GM19395 (cell line): ENCODE measurements around the gene PLEKHG2.

Source experiments
- ATAC-seq: cut with Tn5 transposase; IDR thresholded peaks from one replicate; pipeline ENCODE4 v1.9.1; 2021; ENCODE audit warnings: mild to moderate bottlenecking, moderate library complexity; ENCODE audit not compliant: unreplicated experiment

Gene PLEKHG2

GRCh38 chr19:39415111-39416046, 2.9 kb downstream of the PLEKHG2 start:
- ATAC-seq: no peak

- ATAC-seq: no peak
Observed at GRCh38 chr19:39416152-39417120, 4.0 kb downstream of the PLEKHG2 start.

GRCh38 chr19:39417463-39418181, 5.2 kb downstream of the PLEKHG2 start:
- no peak for ATAC-seq

- no peak for ATAC-seq
Observed at GRCh38 chr19:39419003-39419402, 6.5 kb downstream of the PLEKHG2 start.

- ATAC-seq: no peak
Observed at GRCh38 chr19:39420769-39421168, 8.3 kb downstream of the PLEKHG2 start.

GRCh38 chr19:39422020-39422419, 9.6 kb downstream of the PLEKHG2 start:
- ATAC-seq: no peak

GRCh38 chr19:39423258-39424086, 11.0 kb downstream of the PLEKHG2 start:
- no peak for ATAC-seq

- no peak for ATAC-seq
Observed at GRCh38 chr19:39424934-39425333, 12.5 kb downstream of the PLEKHG2 start.

- no peak for ATAC-seq
Observed at GRCh38 chr19:39425744-39426143, 13.3 kb downstream of the PLEKHG2 start.

GRCh38 chr19:39426170-39426569, 13.7 kb downstream of the PLEKHG2 start:
- no peak for ATAC-seq

GRCh38 chr19:39427707-39428106, 15.2 kb downstream of the PLEKHG2 start:
- ATAC-seq: no peak

GRCh38 chr19:39428283-39429112, 16.0 kb downstream of the PLEKHG2 start:
- no peak for ATAC-seq

GRCh38 chr19:39430675-39431593, 18.5 kb downstream of the PLEKHG2 start:
- no peak for ATAC-seq

- no peak for ATAC-seq
Observed at GRCh38 chr19:39432677-39433025, 20.2 kb downstream of the PLEKHG2 start.

- ATAC-seq: no peak
Observed at GRCh38 chr19:39433480-39434079, 21.1 kb downstream of the PLEKHG2 start.

- ATAC-seq: no peak
Observed at GRCh38 chr19:39434123-39435076, 21.9 kb downstream of the PLEKHG2 start.
